Liver (tissue), 9 donors: ENCODE results near the gene CHST4. TPM values are rescaled to one million over a fixed set of nuclear protein-coding genes. Genes with fewer than 3 reads are reported as not detected.
"Not testable (repeated sequence)": the region's sequence is repeated elsewhere in the genome, so short reads cannot be mapped to it uniquely, and the experiment has no call there.

Experiments
- DNase-seq: peaks from one replicate; pipeline ENCODE4 v3.0.0-alpha.2; 2017; ENCODE audit warnings: low spot score
- H3K27ac ChIP-seq, 2 donors: one replicate each; pipeline ENCODE4 v1.7.0; 2013; ENCODE audit warnings: inconsistent platforms in 2 of 2, low read length in 2 of 2, control low read depth in 1 of 2, low read depth in 1 of 2, mild to moderate bottlenecking in 1 of 2
- H3K27me3 ChIP-seq, 4 donors: one replicate each; pipeline versions ENCODE4 v1.6.1 to v1.7.0; 2013; ENCODE audit warnings: low read length in 3 of 4, inconsistent platforms in 1 of 4, mild to moderate bottlenecking in 1 of 4, moderate library complexity in 1 of 4; ENCODE audit not compliant: control insufficient read depth in 4 of 4, insufficient read depth in 4 of 4
- H3K36me3 ChIP-seq, 4 donors: one replicate each; pipeline versions ENCODE4 v1.6.1 to v1.7.0; 2013; ENCODE audit warnings: low read length in 3 of 4, mild to moderate bottlenecking in 3 of 4, low read depth in 1 of 4, moderate library complexity in 1 of 4; ENCODE audit not compliant: control insufficient read depth in 4 of 4, insufficient read depth in 3 of 4
- H3K4me1 ChIP-seq, 4 donors: one replicate each; pipeline versions ENCODE4 v1.6.1 to v1.7.0; 2013; ENCODE audit warnings: low read length in 3 of 4, mild to moderate bottlenecking in 3 of 4, moderate library complexity in 1 of 4; ENCODE audit not compliant: control insufficient read depth in 4 of 4, insufficient read depth in 4 of 4
- H3K4me3 ChIP-seq, 3 donors: one replicate each; pipeline versions ENCODE4 v1.6.1 to v1.7.0; 2013; ENCODE audit warnings: low read length in 3 of 3, control low read depth in 1 of 3, low read depth in 1 of 3, mild to moderate bottlenecking in 1 of 3
- H3K9ac ChIP-seq, 2 donors: one replicate each; pipeline ENCODE4 v1.7.0; 2013; ENCODE audit warnings: low read length in 2 of 2, mild to moderate bottlenecking in 2 of 2, moderate library complexity in 2 of 2, control low read depth in 1 of 2, low read depth in 1 of 2
- H3K9me3 ChIP-seq, 4 donors: one replicate each; pipeline versions ENCODE4 v1.6.1 to v1.7.0; 2013; ENCODE audit warnings: low read length in 3 of 4; ENCODE audit not compliant: control insufficient read depth in 4 of 4
- ATF3 ChIP-seq: IDR thresholded peaks from 2 replicates; pipeline ENCODE4 v1.6.1; 2016; ENCODE audit warnings: antibody characterized with exemption
- CTCF ChIP-seq: fragments of 150-350 bp; IDR thresholded peaks from 2 replicates; pipeline ENCODE4 v1.5.1; 2017; ENCODE audit warnings: improper control_type of control experiment, low read depth, low read length; ENCODE audit not compliant: missing input control
- EGR1 ChIP-seq, 2 donors: IDR thresholded peaks; 2 replicates each; pipeline ENCODE4 v1.6.1; 2016 to 2018; ENCODE audit warnings: antibody characterized with exemption in 2 of 2, low read depth in 2 of 2
- FOXA1 ChIP-seq: IDR thresholded peaks from 2 replicates; pipeline ENCODE4 v1.6.1; 2016; ENCODE audit warnings: antibody characterized with exemption
- FOXA2 ChIP-seq: IDR thresholded peaks from 2 replicates; pipeline ENCODE4 v1.6.1; 2016; ENCODE audit warnings: antibody characterized with exemption
- GABPA ChIP-seq, 2 donors: IDR thresholded peaks in 1 of 2; conservative IDR thresholded peaks in 1 of 2; 2 replicates each; pipeline ENCODE4 v1.6.1; 2016; ENCODE audit warnings: antibody characterized with exemption in 2 of 2, mild to moderate bottlenecking in 1 of 2, moderate library complexity in 1 of 2
- HNF4A ChIP-seq, 2 donors: conservative IDR thresholded peaks; 2 replicates each; pipeline ENCODE4 v1.6.1; 2016; ENCODE audit warnings: antibody characterized with exemption in 2 of 2, mild to moderate bottlenecking in 2 of 2
- JUND ChIP-seq, 2 donors: IDR thresholded peaks; 2 replicates each; pipeline ENCODE4 v1.6.1; 2016; ENCODE audit warnings: antibody characterized with exemption in 2 of 2
- MAX ChIP-seq: IDR thresholded peaks from 2 replicates; pipeline ENCODE4 v1.6.1; 2016; ENCODE audit warnings: antibody characterized with exemption
- NR2F2 ChIP-seq: IDR thresholded peaks from 2 replicates; pipeline ENCODE4 v1.6.1; 2016; ENCODE audit warnings: antibody characterized with exemption
- RAD21 ChIP-seq, 2 donors: IDR thresholded peaks; 2 replicates each; pipeline ENCODE4 v1.6.1; 2016; ENCODE audit warnings: antibody characterized with exemption in 2 of 2, mild to moderate bottlenecking in 2 of 2
- SP1 ChIP-seq: IDR thresholded peaks from 2 replicates; pipeline ENCODE4 v1.6.1; 2018; ENCODE audit warnings: antibody characterized with exemption, mild to moderate bottlenecking
- YY1 ChIP-seq: IDR thresholded peaks from 2 replicates; pipeline ENCODE4 v1.6.1; 2016; ENCODE audit warnings: antibody characterized with exemption, mild to moderate bottlenecking
- ZBTB33 ChIP-seq: IDR thresholded peaks from 2 replicates; pipeline ENCODE4 v1.6.1; 2016; ENCODE audit warnings: antibody characterized with exemption
- WGBS: extraction: QIAGEN DNeasy Blood & Tissue Kit; methylation state at CpG from one replicate; pipeline ENCODE4 v1.1.7; 2013; 5-methylcytosine and 5-hydroxymethylcytosine counted together
- polyA plus RNA-seq, 2 donors: library from polyadenylated mRNA; stranded (reverse) in 1 of 2; unstranded in 1 of 2; fragments of 200-250 nt in 1 of 2; fragments of >200 nt in 1 of 2; fragmentation: Nextera tagmentation in 1 of 2; extraction: Ambion mirVana in 1 of 2; gene quantifications; one replicate each; pipeline versions ENCODE4 v1.2.1 to v1.2.3, GENCODE V29; 2013 to 2015
- total RNA-seq, 2 donors: library from RNA; depleted of rRNA; stranded (reverse); fragments of >200 nt; gene quantifications; one replicate each; pipeline ENCODE4 v1.2.3, GENCODE V29; 2014
- donor health status: healthy.
- donor health status: healthy.
- donor health status: healthy.
- donor health status: healthy.
- donor health status: healthy.

CHST4 gene
- total and polyA plus RNA-seq, 4 donors, result 0.09 to 14.3 (median 7.1) TPM

GRCh38 chr16:71499775-71500364 lies 26.4 kb upstream of the CHST4 start:
- peaks cover 0 to 2% (median 0%) of the 10 kb centered on the region in 4 donors for H3K4me1 ChIP-seq
- TF ChIP-seq CTCF, result peak; percentile 80
- TF ChIP-seq EGR1 (IDR thresholded peaks at IDR 0.05; ENCODE audit: low read depth in 2 of 2), result no peak
- no peak for TF ChIP-seq ZBTB33
- peak; percentile 93 to 95 for TF ChIP-seq RAD21 (IDR thresholded peaks at IDR 0.05)
- under 1% methylated on average over 3 of the region's 3 CpGs for WGBS
- H3K4me3 ChIP-seq, result no peak overlapping the region
- H3K36me3 ChIP-seq, result no peaks in the 10 kb centered on the region
- H3K27me3 ChIP-seq, result no peaks in the 10 kb centered on the region
- peak; percentile 59 for DNase-seq
- no peak overlapping the region for H3K9ac ChIP-seq
- H3K27ac ChIP-seq, result no peak overlapping the region
- H3K9me3 ChIP-seq, result no peaks in the 10 kb centered on the region

GRCh38 chr16:71500964-71501363 lies 25.3 kb upstream of the CHST4 start:
- Histone ChIP-seq H3K27ac (no peak overlapping the region), H3K27me3 (no peaks in the 10 kb centered on the region), H3K4me1 (peaks cover 0 to 2% (median 0%) of the 10 kb centered on the region in 4 donors), H3K36me3 (no peaks in the 10 kb centered on the region), H3K4me3 (no peak overlapping the region), H3K9ac (no peak overlapping the region), H3K9me3 (no peaks in the 10 kb centered on the region)
- TF ChIP-seq JUND (IDR thresholded peaks at IDR 0.05) (no peak), ATF3 (no peak), HNF4A (conservative IDR thresholded peaks at IDR 0.05) (no peak), GABPA (IDR thresholded peaks at IDR 0.05 in 1 of 2, conservative IDR thresholded peaks at IDR 0.05 in 1 of 2) (no peak), NR2F2 (no peak), MAX (no peak)
- DNase-seq, result no peak
- WGBS, result 85% methylated on average over 2 of the region's 2 CpGs

GRCh38 chr16:71501547-71501946 lies 24.7 kb upstream of the CHST4 start:
- H3K9me3 ChIP-seq, result no peaks in the 10 kb centered on the region
- DNase-seq, result no peak
- H3K4me3 ChIP-seq, result no peak overlapping the region
- TF ChIP-seq JUND (IDR thresholded peaks at IDR 0.05), result no peak
- TF ChIP-seq FOXA2, result no peak
- no peak for TF ChIP-seq ZBTB33
- no peak for TF ChIP-seq MAX
- no peak for TF ChIP-seq FOXA1
- peak; percentile 34 for TF ChIP-seq SP1
- no peak for TF ChIP-seq YY1
- peak; percentile 18 to 49 for TF ChIP-seq RAD21 (IDR thresholded peaks at IDR 0.05)
- no peak for TF ChIP-seq HNF4A (conservative IDR thresholded peaks at IDR 0.05)
- no peak for TF ChIP-seq CTCF
- peaks cover 0 to 2% (median 0%) of the 10 kb centered on the region in 4 donors for H3K4me1 ChIP-seq
- H3K36me3 ChIP-seq, result no peaks in the 10 kb centered on the region
- 33% methylated on average over 3 of the region's 3 CpGs for WGBS
- H3K27ac ChIP-seq, result no peak overlapping the region
- H3K9ac ChIP-seq, result no peak overlapping the region
- H3K27me3 ChIP-seq, result no peaks in the 10 kb centered on the region

- not testable (repeated sequence) for H3K9ac ChIP-seq, H3K4me3 ChIP-seq, H3K9me3 ChIP-seq, H3K27me3 ChIP-seq, DNase-seq, H3K36me3 ChIP-seq, H3K27ac ChIP-seq, H3K4me1 ChIP-seq
- WGBS, result 87% methylated on average over 7 of the region's 7 CpGs
Measured at GRCh38 chr16:71504051-71504450, 22.2 kb upstream of the CHST4 start.
